Activated naive CD4-positive, alpha-beta T cell treated with Interleukin-2 at 50 U/mL for 16 hours (primary cell): ENCODE data around the gene ULK2.
A peak's percentile ranks its signal among the peaks of the same experiment; 100 is the strongest.
"Not testable (repeated sequence)": the region's sequence is repeated elsewhere in the genome, so short reads cannot be mapped to it uniquely, and the experiment has no call there.

ENCODE experiments used
- DNase-seq: peaks from one replicate; pipeline ENCODE4 v3.0.0-alpha.2; 2020

The ULK2 gene

DNA sequence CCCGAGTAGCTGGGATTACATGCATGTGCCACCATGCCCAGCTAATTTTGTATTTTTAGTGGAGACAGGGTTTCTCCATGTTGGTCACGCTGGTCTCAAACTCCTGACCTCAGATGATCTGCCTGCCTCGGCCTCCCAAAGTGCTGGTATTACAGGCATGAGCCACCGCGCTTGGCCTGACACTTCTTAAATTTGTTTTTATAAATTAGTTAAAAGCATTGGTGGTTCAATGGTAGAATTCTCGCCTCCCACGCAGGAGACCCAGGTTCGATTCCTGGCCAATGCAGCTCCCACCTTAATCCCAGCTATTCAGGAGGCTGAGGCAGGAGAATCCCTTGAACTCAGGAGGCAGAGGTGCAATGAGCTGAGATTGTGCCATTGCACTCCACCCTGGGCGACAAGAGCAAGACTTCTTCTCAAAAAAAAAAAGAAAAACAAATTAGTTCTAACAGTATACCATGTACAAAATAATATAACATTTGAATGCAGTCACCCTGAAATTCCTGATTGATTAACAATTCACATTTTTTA, 7.0 kb downstream of the ULK2 start:
- DNase-seq: not testable (repeated sequence)

DNA sequence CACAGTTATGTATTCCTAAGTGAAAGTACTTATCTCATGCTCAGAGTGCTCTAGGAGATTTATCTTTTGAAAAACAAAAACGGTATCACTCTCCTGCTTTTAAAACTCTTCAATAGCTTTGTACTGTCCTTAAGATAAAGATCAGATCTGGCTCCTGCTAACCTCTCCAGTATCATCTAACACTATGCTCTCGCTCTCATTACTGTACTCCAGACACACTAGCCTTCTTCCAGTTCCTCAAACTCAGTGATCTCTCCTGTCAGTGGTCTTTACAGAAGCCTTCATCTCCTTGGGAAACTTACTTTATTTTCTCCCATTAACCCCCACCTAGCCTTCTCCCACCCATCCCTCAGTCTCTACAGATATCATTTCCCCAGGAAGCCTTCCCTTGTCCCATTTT, 10.1 kb downstream of the ULK2 start:
- no peak for DNase-seq

DNA sequence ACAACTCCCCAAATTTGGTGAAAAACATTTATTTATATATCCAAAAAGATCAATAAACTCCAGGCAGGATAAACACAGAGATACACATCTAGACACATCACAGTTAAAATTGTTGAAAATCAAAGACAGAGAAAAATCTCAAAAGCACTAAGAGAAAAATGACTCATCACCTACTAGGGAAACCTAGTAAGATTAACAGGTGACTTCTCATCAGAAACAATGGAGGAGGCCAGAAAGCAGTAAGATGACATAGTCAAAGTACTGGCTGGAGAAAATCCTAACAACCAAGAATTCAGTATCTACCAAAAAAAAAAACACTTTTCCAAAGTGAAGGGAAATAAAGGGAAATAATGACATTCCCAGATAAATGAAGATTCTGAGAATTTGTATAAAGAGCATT, 33.8 kb downstream of the ULK2 start:
- DNase-seq: no peak

DNA sequence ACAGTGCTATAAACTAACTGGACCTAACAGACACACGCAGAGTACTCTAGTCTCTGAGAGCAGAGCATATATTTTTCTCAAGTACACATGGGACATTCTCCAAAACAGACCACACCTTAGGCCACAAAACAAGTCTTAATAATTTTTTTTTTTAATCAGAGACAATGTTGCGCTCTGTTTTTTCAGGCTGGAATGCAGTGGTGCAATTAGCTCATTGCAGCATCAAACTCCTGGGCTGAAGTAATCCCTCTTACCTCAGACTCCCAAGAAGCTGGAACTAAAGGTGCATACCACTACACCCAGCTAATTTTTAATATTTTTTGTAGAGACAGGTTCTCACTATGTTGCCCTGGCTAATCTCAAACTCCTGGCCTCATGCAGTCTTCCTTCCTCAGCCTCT, 37.7 kb downstream of the ULK2 start:
- DNase-seq: no peak

DNA sequence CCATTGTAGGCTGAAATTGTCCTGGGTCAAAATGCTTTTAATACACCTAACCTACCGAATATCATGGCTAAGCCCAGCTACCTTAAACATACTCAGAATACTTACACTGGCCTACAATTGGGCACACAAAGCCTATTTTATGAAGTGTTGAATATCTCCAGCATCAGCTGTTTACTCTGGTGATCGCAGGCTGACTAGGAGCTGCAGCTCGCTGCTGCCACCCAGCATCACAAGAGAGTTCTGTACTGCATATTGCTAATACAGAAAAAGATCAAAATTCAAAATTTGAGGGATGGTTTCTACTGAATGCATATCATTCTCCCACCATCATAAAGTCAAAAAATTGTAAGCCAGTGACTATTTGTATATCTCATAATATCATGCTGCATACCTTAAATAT, 55.3 kb downstream of the ULK2 start:
- no peak for DNase-seq

DNA sequence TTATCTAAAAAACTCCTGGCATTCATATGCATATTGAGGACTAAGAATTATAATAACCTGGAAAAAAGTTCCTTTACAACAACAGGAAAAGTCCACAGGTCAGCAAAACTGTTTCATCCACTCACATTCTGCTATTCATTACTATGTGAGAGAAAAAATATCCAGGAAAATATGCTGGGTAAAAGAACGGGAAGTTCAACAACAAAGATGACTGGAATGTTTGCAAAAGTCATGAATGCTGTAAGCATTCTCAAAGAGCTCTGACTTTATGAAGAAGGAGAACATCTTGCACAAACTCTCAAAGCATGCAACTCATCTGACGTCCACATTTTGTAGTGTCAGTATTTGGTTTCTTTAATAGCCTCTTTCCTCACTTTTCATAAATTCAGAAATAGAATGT, 62.7 kb downstream of the ULK2 start:
- no peak for DNase-seq

DNA sequence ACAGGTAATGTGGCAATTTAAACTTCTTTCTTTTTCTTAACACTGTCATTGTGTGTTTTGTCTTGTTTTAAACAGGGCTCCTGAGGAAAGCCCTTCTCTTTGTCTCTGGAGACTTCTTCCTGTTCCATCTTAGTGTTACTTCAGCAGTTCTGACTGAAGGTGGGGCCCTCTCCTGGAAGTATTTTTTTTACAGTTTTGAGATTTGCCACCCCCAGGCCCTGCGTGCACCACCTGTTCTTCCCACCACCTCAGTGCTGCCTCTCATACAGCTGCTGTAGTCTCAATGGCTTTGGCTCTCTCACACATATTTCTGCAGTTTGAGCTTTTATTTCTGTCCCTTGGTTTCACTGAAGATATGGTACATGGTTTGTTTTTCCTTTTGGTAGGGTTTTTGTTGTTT, 67.2 kb downstream of the ULK2 start:
- DNase-seq: no peak

DNA sequence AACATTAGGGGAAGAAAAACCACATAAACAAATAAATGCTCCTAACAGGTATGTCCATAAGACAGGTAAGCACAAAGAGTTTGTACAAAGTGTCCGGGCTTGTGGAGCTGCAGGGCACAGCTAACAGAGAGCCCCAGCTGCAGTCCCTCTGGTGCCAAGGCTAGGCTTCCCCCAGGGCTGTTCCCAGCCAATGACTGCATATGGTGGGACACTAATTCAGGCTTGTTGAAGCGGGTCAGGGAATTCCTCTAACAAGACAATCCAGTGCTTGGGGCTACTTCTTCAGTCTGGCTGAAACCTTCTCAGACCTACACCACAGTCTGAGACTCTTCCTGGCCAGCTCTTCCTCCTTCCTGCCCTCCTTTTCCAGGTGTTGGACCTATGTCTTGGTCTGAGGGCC, 67.9 kb downstream of the ULK2 start:
- no peak for DNase-seq

DNA sequence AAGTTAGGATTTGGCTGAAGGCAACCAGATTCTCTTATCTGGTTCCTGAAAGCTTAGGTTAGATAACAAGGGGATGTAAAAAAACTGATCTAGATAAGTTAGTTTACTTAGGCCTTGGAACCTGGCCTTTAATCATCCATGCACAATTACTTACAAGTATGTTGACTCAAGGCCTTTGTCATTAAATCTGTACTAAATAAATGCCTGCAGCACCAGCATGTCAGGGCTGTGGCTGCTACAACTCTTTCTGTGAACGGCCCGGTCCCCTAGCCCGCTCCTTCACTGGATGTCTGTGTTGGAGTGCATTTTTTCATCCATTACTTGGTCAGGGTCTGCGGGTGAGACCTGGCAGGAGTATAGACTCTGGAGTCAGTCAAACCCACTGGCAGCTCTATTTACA, 71.3 kb downstream of the ULK2 start:
- no peak for DNase-seq

DNA sequence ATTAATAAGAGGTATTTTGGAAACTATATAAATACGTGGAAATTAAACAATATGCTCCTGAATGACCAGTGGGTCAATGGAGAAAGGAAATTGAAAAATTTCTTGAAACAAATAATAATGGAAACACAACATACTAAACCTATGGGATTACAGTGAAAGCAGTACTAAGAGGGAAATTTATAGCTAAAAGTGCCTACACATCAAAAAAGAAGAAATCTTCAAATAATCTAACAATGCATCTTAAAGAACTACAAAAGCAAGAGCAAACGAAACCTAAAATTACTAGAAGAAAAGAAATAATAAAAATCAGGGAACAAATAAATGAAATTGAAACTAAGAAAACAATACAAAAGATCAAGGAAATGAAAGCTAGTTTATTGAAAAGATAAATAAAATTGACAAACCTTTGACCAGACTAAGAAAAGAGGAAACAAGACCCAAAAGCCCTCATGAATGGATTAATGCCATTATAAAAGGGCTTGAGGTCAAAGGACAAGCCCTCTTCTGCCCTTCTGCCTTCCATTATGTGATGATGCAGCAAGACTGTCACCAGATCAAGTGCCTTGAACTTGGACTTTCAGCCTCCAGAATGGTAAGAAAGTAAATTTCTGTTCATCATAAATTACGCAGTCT, 75.7 kb downstream of the ULK2 start:
- DNase-seq: no peak

DNA sequence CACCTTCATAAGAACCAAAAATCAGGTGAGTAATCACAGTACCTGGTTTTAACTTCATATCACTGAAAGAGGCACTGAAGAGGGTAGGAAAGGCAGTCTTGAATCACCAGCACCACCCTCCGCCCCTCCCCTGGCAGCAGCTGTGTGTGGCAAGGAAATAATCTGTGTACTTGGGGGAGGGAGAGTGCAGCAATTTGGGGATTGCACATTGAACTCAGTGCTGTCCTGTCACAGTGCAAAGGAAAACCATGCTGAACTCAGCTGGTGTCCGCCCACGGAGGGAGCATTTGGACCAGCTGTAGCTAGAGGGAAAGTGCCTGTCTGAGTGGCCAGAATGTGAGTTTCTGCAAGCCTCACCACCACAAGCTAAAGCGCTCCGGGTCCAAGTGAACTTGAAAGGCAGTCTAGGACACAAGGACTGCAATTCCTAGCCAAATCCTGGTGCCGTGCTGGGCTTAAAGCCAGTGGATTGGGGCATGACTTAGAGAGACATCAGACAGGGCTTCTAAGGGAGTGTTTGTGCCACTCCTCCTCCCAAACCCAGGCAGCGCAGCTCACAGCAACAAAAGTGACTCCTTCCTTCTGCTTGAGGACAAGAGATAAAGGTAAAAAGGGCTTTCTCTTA, 79.9 kb downstream of the ULK2 start:
- DNase-seq: no peak

DNA sequence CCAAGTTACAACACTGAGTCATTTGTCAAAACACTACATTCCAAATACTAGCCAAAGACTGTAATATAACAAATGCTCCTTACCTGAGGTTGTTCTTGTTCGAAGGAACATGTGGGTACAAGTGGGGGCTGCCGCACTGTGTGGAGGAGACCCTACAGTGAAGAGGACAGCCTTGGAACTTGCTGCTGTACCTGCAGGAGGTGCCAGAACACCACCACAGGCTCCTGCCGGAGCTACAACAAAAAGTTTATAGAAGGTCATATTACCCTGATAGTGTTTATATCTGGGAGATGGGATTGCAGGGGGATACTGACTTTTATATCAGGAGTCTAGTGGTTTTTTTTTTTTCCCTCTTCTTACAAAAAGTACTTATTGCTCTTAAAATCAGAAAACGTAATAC, 81.9 kb downstream of the ULK2 start:
- DNase-seq: no peak

DNA sequence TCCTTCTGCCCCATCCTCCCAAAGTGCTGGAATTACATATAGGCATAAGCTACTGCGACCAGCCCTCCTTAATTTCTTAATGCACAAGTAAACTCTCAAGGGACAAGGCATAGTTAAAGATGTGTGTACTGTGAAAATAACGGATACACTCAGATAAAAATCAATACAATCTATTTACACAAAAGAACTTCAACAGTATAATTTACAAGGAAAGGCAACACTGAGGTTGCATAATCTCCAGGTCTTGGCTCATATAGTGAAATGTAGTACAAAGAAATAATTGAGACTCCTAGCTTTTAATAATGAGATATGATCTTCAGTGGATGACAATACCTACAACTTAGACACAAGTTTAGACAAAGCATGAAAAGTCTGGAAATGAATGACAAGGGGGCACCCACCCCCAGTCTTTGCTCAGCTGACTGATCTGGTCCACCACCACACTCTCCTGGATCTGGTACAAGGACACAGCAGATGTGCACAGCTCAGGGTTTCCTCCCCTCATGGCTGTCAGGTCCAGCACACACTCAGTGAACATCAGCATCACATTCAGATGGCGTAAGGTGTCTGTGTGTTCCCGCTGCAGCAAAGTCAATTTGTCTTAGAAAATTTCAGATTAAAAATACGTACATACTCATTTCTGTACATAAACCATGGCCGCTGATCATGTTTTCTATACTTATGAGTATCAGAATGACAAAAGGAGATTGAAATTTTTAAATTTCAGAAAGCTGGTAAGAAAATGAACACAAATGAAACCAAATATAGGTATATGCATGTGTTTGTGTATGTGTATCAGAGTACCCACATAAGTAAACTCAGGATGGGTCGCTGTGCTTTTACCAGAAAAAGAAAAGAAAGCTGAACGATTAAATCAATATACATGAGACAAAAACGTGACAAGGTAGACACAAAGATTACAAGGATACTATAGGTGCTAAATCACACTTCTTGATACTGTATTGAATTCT, 86.0 kb downstream of the ULK2 start:
- no peak for DNase-seq

DNA sequence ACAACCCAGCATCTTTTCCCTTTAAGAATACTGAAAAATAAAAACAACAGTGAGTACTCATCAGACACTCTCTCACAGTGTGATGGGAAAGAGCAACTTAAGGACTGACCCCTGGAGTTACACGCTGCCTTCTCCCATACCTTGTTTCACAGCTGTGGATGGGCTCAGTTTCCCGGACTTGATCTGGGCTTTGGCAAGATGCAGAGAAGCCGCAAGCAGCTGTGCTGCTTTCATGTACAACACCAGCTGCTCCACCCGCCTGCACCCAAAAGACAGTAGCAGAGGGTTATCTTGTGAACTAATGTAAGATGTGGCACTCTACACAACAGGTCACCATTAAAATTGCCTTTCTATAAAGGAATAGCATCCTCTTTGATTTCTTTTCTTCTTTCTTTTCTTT, 86.9 kb downstream of the ULK2 start:
- DNase-seq: no peak

DNA sequence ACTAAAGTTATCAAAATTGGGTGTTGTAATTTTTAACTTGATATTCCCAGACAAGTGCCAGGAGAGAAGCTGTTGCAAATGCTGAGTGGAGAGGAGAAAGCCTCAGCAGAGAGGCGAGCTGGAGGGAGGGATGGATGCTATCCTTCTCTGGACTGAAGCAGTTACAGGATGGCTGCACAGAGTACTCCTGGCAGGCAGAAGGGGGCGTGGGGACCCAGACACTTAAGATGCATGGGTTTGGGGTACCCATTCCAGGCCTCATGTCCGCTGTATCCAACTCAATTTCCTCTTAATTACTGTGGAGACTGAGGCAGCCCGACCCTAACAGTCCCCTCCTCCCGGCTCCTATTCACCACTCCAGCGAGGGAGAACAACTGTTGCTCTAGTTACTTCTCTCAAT, 94.2 kb downstream of the ULK2 start:
- no peak for DNase-seq

DNA sequence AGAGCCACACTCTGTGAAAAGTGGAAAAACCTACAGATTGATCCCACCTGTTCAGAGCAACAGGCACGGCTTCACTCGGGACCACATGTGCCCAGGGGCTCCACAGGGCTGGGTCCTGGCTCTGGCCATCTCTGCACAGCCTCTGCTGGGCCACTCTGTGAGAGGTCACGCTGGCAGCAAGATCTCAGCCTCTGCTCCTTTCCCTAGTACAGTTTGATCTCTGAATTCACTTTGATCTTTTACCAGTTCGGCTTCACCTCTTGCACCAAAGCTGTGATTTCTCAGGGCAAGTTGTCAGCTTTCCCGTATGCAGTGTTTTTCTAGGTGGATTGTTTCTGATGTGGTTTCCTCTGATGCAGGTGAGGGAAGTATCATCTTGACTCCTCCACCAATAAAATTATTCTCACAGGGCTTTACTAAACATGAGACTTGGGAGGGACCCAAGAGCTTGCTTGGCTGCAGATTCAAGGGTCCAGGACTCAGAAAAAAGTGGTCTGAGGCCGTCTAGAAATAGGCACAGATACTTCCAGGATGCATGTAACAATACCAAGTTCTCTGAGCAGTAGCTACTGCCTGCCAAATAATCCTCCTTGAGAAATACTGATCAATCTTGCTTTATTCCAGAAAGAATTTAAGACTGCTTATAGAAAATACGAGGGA, 95.6 kb downstream of the ULK2 start:
- DNase-seq: no peak

DNA sequence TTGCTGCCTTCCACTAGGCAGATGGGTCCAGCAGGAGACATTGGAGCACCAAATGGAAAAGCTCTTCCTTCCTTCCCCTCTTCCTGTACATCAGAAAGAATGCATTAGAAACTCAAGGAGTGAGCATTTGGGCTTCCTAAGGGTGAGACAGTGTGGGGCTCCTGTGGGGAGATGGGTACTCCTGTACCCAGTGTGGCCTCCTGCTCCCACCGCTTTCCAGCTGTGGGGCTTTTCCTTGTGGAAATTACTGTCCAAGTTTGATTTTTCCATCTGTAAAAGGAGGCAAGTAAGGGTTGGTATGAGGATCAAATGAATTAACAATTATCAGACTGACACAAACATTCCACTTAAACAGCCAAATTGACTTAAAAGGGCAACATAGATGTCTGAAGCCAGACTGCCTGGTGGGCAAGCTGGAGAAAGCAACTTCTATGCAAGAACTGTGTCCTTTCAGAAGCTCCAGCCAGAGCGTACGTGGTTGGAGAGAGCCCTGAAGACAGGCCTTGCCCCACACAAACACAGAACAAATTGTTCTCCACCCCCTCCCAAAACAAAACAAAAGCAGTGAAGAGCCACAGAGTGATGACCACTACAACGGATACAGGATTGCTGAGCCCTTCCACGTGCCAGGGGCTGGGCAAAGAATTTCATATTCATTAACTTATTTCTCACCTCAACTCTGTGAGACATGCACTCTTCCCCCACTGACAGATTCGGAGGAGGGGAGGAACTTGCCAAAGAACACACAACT, 96.6 kb downstream of the ULK2 start:
- no peak for DNase-seq

DNA sequence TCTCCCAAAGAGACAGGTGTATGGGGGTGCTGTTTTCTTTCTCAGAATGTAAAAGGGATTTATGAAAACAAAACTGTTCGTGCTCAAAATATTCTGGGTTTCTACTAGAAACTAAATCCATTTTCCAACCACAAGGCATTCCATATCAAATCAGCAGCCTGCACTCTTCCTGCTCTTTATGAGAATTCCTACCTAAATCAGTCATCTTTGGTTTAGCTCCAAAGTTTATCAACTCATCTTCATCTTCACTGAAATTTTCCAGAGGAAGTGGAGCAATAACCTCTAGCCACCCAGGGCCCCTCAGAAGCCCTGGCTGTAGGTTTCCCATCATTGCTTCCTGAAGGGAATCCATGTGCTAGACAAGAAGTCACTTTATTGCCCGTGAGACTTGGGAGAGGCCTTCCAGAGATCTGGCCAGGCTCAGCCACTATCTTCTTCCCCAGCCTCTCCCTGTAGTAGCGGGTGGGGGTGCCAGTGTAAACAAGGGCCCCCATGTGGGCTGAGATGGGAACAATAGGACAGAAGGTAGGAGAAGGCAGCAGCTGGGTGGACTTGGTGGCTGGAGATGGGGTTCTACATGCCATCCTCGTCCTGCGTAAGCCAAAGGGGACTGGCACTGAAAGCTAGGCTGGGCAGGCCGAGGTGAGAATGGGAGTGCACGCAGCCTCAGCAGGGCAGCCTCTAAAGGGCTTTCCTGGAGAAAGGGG, 97.6 kb downstream of the ULK2 start:
- DNase-seq: no peak

DNA sequence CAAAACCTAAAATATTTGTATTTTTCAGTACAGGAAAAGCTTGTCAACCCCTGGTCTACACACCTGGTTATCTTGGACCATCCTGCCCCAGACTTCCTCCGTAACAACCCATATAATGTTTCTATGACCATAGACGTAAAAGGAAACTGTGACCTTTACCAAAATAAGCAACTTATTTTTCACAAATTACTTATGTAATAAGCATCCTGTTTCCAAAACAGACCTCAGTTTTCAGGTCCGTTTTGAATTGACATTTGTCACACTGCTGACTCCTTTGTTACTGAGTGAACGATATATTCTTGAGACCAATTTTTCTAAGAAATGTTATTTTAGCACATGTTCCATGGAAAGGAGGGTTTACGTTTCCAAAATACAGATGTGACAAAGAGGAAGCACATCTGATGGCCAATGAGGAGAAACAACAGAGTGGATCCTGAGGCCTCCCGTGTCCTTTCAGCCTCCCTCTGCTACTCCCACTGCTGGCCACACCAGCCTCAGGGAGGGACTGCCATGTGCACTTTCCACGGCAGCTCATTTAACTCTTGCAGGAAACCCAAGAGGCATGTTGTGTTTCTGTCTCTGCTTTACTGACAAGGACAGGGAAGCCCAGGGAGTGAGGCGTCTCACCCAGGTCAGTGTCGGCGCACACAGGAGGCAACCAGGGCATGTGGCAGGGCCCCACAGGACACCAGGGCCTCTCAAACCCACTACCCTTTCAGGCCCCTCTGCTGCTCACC, 99.5 kb downstream of the ULK2 start:
- peak; percentile 15 for DNase-seq

DNA sequence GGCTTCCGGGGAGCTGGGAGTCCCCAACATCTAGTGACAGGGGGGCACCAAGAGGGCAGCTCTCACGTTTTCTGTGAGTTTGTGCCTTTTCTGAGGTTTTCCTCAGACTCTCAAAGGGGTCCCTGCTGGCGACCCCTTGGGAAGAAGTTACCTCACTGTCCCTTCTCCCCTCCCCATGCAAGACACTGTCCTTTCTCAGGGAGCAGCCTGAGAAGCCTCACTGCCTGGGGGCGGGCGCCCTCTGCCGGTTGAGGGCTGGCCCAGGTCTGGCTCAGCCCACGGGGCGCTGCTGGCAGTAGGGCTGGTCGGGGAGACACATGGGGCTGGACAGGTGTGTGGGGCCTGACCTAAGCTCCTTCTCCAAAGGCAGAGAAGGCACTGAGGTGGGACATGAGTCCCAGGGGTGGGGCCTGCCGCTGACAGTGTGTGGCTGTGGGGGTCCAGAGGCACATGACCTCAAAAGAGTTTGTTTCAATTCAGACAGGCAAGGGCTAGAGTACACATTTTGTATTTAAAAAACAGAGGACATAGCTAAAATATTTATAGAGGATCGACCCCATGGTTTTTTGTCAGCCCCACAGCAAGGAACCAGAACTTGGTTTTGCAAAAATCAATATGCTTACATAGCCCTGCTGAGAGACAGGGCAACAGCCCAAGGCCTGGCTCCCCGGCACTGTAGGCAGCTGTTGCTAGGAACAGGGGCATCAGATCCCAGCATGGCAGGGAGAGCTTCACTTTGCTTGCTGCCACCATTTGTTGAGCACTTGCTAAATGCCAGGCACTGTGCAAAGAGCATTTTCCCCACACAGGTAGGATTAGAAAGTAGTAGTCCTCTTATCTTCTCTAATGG, 101.1 kb downstream of the ULK2 start:
- peak; percentile 80 for DNase-seq
